ENCODE measurements around the gene SPG7.
A peak's percentile ranks its signal among the peaks of the same experiment; 100 is the strongest.
"Not testable (repeated sequence)": the region's sequence is repeated elsewhere in the genome, so short reads cannot be mapped to it uniquely, and the experiment has no call there.

The SPG7 gene

DNA sequence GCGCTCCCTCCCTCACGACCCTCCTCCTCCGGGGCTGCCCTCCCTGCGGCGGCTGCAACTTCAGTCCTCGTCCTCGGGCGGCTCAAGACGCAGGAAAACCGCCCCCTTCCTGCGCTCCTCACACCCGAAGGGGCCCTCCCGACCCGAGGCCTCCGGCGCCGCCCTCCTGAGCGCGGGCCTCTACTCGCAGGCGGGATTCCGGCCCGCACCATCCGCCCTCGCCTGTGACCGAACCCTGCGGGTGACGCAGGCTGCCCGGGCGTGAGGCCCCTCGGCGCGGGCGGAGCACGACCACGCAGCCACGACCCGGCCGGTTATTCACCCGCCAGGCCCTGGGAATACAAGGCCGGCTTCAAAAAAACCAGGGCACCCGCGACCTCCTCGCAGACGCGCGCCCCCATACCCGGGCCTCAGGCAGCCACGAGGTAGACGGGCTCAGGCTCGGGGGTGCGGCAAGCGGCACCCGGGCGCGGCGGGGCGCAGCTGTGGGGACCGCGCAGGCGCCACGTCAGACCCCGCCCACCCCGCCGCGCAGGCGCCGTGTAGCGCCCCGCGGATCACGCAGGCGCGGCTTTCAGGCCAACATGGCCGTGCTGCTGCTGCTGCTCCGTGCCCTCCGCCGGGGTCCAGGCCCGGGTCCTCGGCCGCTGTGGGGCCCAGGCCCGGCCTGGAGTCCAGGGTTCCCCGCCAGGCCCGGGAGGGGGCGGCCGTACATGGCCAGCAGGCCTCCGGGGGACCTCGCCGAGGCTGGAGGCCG, at the start of gene SPG7:
Gene SPG7, plus strand, starts transcription at position 570 of the 757 bp plus-strand sequence. Its CDS starts 15 bp downstream, at position 585.
- peak; percentile 82 for DNase-seq

DNA sequence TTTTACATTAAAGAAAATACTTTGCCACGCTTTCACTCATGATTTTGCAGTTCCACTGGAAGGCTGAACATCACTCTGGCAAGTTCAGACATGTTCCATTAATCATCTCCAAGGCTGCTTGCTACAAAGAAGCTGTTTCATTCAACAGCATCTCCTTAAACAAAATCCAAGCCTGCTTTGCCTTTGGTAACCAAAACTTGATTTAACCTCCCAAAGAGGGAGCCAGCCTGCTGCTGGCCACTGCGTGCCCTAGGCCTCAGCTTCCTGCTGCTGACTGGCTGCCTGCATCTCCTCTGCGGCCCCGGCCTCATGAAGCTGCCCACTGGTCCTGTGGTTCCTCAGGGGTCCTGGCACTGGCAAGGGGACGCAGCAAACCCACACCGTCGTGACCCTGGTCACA, 49.7 kb upstream of the SPG7 start:
- DNase-seq = peak; percentile 25

DNA sequence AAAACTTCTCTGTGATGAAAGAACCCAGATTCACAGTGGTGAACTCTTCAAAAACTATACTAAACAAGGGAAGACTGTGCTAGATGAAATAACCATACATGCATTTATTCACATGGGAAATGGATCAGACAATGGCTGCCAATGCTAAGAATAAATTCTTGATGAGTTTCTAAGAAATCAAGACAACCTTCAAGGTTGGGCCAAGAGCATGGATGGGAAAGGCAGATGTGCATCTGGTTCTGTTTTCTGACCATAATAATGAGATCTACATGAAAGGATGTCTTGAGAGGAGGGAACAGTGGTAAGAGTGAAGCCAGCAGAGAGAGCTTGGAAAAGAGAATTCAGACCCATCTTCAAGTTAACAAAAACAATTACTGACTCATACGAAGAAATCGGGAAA, 49.2 kb upstream of the SPG7 start:
- DNase-seq = no peak

DNA sequence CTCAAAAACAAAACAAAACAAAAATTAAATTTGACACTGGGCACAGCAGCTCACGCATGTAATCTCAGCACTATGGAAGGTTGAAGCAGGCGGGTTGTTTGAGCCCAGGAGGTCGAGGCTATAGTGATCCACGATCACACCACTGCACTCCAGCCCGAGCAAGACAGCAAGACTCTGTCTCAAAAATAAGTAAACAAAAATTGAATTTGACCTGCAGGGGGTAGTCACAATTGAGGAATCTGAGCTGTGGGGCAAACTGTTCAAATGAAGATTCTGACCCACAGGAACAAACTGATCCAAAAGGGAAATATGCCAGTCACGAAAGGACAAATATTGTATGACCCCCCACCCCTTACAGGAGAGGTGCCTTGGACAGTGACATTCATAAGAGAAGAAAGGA, 47.6 kb upstream of the SPG7 start:
- no peak for DNase-seq

DNA sequence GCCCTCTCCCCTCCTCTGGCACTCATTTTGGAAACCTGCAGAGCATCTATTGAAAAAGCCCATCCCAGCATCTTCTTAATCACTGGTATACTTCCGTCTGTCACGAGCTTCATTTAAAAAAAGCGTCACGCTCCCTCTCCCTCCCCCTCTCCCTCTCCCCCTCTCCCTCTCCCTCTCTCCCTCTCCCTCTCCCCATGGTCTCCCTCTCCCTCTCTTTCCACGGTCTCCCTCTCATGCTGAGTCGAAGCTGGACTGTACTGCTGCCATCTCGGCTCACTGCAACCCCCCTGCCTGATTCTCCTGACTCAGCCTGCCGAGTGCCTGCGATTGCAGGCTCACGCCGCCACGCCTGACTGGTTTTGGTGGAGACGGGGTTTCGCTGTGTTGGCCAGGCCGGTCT, 46.3 kb upstream of the SPG7 start:
- DNase-seq = not testable (repeated sequence)

DNA sequence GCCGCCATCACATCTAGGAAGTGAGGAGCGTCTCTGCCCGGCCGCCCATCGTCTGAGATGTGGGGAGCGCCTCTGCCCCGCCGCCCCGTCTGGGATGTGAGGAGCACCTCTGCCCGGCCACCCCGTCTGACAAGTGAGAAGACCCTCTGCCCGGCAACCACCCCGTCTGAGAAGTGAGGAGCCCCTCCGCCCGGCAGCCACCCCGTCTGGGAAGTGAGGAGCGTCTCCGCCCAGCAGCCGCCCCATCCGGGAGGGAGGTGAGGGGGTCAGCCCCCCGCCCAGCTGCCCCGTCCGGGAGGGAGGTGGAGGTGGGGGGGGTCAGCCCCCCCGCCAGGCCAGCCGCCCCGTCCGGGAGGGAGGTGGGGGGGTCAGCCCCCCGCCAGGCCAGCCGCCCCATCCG, 45.6 kb upstream of the SPG7 start:
- not testable (repeated sequence) for DNase-seq

DNA sequence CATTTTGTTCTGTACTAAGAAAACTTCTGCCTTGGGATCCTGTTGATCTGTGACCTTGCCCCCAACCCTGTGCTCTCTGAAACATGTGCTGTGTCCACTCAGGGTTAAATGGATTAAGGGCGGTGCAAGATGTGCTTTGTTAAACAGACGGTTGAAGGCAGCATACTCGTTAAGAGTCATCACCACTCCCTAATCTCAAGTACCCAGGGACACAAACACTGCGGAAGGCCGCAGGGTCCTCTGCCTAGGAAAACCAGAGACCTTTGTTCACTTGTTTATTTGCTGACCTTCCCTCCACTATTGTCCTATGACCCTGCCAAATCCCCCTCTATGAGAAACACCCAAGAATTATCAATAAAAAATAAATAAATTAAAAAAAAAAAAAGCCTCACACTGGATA, 44.9 kb upstream of the SPG7 start:
- DNase-seq = not testable (repeated sequence)

DNA sequence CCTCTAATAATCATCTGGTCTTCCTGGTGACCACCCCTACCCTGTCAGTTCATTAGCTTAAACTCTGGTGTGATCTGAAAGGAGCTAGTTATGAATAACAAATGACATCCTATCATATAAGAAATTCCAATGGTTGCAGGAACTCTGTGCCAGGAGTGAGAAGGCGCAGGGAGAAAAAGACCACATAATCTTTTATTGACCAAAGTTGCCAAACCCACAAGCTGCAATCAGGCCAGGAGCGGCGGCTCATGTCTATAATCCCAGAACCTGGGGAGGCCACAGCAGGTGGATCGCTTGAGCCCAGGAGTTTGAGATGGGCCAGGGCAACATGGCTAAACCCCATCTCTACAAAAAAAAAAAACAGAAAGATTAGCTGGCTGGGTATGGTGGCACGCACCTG, 41.3 kb upstream of the SPG7 start:
- no peak for DNase-seq

DNA sequence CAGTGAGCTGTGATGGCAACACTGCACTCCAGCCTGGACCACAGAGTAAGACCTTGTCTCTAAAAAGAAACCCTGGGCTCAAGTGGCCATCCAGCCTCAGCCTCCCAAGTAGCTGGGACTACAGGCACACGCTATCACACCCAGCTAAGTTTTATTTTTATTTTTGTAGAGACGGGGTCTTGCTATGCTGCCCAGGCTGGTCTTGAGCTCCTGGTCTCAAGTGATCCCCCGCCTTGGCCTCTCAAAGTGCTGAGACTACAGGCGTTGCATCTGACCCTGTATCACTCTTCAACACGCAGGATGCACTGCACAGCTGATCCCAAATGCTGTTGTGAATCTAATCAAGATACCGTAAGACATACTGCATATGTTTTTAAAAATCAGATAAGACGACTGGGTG, 40.8 kb upstream of the SPG7 start:
- DNase-seq = no peak

DNA sequence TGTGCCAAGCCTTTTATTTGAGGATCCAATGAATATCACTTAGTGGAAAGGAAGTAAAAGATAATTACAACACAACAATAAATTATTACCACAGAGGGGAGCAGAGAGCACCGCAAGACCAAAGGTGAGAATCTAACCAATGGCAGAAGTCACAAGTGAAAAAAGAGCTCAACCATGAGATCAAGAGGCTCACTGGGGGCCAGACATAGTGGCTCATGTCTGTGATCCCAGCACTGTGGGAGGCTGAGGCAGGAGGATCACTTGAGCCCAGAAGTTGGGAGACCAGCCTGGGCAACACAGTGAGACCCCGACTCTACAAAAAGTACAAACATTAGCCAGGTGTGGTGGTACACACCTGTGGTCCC, 35.5 kb upstream of the SPG7 start:
- DNase-seq = no peak

DNA sequence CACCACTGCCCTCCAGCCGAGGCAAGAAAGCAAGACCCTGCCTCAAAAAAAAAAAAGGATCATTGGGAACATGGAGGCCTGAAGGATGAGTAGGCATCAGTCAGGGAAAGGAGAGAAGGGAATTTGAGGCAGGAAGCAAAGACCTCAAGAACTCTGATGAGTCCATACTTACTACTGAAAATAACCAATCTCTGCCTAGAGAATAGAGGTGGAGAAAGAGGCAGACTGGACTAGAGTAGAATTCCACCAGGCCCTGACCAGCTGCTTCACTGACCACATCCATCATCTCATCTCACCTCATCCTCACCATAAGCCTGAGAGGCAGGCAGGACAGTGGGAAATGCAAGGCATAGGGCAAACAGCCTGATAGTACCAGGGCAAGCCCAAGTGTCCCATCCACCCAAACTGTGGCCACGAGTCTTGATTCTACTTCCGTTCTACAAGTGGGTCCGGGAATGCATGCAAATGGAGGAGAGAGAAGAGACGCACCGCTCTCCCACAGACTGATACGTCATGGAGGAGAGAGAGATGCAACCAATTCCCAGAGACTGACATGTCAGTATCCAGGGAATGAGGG, 35.0 kb upstream of the SPG7 start:
- no peak for DNase-seq

DNA sequence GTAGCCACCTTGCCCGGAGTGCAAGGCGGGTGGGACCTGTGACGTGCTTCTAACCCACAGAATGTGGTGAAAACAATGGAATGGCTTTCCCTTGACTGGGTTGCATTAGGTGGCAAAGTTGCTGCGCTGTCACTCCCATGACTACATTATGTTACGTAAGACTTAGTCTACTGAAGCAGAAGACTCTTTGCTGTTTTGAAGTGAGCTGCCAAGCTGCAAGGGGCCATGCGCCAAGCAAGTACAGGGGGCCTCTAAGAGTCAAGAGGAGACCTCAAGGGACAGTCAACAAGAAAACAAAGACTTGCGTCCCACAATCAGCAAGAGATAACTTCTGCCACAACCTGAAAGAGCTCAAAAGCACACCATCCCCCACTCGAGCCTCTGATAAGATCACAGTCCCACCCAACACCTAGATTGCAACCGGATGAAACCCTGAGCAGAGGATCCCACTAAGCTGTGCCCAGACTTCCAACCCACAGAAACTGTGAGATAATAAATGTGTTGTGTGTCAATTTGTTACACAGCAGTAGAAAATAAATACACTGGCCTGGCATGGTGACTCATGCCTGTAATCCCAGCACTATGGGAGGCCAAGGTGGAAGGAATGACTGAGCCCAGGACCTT, 34.3 kb upstream of the SPG7 start:
- DNase-seq = no peak

DNA sequence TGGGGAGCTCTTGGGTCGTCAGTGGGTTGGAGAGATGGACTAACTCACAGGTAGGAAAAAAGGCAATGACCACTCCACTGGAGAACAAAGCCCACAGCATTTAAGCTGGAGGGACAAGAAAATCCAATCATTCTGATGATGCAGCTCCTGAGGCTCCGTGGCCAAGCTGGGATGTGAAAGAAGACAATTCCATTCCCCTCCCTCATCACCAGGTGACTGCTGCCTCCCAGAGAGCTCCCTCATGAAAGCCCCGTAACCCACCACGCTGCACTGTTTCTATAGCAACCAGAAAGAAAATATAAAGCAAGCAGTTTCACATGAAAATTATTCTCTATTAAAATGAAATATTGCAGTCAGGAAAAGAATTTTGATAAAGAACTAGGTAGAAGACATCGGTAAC, 33.1 kb upstream of the SPG7 start:
- no peak for DNase-seq

DNA sequence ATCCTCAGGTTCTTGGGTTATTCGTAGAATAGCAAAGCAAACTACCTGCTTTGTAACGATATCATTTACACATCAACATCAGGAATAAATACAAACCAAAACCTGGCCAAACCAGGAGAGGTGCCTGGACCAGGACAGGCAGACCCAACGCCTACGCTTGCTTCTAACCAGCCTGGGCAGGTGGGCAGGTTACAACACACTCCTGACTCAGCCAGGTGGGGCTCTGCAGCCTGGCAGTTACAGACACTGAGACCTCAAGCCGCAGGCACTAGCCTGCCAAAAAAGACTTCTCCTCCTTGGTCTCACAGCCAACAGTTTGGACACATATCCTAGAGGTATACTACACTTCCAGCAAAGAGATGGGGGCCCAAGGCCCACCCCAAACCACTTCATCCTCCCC, 31.8 kb upstream of the SPG7 start:
- DNase-seq = no peak

DNA sequence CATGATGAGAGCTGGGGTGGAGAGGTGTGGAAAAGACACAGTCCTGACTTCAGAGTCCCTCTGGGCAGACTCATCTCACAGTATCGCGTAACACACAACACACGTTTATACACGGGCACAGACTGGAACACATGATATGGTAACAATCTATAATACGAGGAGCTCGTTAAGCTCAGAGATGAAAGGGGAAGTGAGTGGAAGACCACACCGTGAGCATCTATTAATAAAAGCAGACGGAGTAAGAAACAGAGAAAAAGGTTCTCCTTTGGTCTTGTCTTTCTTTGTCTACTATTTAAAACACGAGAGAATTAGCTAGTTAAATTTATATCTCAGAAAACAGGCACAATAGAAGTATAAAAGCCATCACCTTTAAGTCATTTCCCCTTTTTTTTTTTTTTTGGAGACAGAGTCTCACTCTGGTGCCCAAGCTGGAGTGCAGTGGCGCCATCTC, 31.4 kb upstream of the SPG7 start:
- no peak for DNase-seq

DNA sequence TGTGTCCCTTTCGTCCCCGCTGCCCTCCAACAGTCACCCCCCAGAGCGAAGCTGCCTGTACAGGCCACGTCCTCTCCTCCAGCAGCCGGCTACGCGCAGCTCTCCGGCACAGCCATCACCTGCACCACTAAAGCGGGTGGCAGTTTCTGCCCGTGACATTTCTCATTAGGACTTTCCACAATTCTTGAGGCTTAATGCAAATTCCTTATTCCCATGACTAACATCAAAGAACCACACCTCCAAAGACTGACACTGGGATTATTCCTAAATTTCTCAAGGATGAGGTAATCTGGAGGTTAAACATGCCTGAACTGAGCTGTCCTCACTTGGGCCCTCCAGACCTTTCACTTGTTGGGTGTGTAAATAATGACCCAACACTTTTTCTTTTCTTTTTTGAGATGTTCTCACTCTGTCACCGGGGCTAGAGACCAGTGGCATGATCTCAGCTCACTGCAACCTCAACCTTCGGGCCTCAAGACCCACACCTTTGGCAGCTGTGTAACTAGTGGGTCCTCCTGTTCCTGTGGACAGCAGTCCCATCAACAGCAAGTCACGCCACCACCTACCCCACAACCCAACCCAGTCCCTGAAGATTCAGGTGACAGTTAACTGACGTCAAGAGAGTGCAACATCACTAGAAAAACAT, 29.5 kb upstream of the SPG7 start:
- peak; percentile 51 for DNase-seq

DNA sequence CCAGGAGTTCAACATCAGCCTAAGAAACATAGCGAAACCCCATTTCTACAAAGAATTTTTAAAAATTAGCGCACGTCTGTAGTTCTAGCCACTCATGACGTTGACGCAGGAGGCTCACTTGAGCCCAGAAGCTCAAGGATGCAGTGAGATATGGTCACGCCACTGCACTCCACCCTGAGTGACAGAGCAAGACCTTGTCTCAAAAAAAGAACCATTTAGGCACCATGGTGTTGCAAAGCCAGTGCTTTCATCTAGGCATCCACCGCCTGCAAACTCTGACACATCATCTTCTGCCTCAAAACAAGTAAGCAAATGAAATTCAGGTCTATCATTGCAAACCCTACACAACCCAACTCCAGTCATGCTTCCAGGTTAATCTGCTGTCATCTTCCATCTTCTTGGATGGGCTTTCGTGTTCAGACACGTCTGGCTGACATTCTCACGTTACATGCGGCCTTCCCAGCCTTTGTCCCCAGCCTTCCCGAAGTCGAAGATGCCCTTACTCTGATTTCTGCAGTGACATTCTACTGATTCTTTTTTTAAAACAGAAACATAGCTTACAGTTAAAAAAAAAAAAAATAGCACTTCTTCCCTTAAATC, 26.7 kb upstream of the SPG7 start:
- DNase-seq = no peak

DNA sequence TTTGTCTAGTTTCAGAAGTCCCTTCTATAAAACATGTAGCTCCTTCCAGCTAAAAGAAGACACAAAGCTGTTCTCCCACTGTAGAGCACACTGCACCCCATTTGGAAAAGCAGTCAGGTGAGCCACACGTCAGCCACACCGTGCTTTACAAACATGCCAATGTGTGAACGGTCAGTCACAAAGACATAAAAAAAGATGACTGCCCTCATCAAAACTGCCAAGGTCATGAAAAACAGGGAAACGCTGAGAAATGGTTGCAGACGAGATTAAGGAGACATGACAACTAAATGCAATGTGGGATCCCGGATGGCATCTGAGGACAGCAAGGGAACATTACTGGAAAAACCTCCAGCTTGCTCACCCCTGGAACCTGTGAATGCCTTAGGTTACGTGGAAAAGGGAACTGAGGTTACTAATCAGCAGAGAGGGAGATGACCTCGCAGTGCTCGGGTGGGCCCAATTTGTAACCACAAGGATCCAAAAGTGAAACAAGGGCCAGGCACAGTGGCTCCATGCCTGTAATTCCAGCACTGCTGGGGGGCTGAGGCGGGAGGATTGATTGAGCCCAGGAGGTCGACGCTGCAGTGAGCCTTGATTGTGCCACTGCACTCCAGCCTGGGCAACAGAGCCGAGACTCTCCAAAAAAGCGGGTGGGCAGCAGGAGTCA, 25.9 kb upstream of the SPG7 start:
- DNase-seq = no peak

DNA sequence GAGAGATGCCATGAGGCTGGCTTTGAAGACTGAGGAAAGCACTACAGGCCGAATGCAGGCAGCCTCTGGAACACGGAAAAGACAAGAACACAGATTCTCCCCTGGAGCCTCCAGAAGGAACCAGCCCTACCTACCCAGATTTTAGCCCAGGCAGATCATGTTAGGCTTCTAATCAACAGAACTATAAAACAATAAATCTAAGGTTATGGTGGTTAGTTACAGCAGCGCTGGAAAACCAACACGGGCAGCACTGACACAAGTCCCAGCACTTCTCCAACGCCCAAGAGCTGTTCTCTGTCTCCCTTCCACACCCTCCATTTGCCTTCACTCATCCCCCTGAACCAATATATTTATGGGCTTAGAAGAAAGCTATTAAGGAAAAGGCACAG, 25.4 kb upstream of the SPG7 start:
- no peak for DNase-seq

DNA sequence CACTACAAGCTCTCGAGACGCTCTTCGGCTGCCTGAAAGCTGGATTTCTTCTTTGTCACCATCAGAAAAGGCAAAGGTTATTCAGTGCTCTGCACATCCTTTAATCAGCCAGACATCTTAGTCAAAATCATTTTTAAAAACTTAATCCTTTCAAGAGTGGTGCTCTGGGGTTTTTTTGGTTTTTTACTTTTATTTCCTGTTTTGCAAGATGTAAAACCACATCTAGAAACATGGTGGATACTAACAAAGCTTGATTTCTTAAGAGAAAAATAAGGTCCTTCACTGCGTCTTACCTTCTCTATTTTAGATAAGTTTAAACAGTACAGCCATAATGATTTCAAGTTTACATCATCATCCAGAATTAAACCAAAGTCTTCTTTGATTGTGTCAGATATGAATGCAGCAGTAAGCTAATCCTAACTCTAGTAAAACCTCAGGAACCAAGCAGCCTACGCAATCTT, 24.1 kb upstream of the SPG7 start:
- DNase-seq = no peak

DNA sequence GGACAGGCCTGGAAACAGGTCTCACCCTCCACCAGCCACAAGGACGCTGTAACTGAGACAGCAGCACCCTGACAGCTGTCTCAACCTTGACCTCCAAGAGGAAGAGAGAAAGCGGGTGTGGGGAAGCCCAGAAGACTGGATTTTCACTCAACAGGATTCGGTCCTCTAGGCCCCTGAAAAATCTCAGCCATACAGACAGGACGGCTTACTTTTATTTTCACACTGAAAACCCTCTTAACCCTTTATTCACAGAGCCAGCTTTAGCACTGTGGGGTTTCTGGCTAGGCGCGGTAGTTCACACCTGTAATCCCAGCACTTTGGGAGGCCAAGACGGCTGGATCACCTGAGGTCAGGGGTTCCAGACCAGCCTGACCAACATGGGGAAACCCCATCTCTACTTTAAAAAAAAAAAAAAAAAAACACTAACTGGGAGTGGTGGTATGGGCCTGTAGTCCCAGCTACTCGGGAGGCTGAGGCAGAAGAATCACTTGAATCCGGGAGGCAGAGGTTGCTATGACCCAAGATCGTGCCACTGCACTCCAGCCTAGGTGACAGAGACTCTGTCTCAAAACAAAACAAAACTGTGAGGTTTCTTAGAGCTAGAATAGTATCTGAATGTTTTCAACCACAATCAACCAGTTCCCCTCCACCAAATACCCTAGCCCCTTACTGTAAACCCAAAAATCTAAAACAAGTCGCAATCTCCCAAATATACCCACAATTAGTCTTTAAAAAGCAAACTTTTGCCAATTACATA, 23.1 kb upstream of the SPG7 start:
- no peak for DNase-seq

DNA sequence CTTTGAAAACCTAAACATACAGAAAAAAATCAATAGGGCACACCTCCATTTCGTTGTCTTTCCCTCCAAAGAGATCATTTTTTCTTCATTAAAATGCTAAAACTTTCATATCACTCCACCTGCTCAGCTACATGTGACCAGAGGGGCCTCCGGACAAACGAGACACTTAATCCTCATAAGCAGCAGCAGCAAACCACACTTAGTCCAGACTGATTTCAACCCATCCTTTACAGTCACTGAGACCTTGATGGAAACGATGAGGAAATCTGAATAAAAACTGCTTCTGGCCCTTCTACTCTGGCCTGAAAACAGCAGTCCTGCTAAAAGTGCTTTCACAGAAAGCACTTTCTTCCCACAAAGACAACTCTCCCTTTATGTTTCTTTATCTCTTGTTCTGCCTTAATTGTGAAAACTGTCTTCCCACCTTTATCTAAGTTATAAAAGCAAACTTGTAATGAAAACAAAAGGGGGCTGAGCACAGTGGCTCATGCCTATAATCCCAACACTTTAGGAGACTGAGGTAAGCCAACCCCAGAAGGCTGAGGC, 22.4 kb upstream of the SPG7 start:
- no peak for DNase-seq

Measured in fibroblast of upper back skin (primary cell).